ENCODE data around the gene TRPV3. TPM values are rescaled to one million over a fixed set of nuclear protein-coding genes. Genes with fewer than 3 reads are reported as not detected.

Gene TRPV3
- total and polyA plus RNA-seq, 2 of the 8 experiments (the other 6 are each of a cell fraction or from before 2014, with no cell fraction given) = 0.56 to 1.0 TPM

DNA sequence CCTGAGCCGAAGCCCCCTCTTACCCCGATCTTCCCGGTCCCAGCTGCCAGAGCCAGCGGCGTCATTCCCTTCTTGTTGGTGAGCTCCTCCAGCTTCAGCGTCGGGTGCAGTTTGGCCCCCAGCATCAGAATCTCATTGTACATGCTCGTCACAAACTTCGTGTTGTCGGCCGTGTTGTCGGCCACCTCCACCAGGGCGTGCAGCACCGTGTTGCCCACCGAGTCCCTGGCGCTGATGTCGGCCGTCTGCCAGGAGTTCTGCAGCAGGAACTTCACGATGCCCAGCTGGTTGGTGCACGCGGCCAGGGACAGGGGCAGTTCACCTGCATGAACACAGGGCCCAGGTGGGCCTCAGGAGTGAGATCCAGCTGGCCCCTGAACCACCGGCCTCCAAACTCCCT is 32.2 kb upstream of the TRPV3 start:
- H2BK20ac ChIP-seq (ENCODE audit: low read length) = no peak overlapping the region

More for the DNA sequence above, 32.2 kb upstream of the TRPV3 start:
- no peak overlapping the region for H3K23ac ChIP-seq (ENCODE audit: insufficient read length)
- DNase-seq (ENCODE audit: low read depth in 1 of 2, low spot score in 2 of 2) (no peak), FAIRE-seq (no peak)
- no peak overlapping the region for H3K56ac ChIP-seq (replicated peaks; ENCODE audit: insufficient read length, low read depth, low read length)
- H3K4me3 ChIP-seq (ENCODE audit: extremely low read depth in 1 of 4, insufficient read depth in 2 of 4, low read depth in 3 of 4, low read length in 4 of 4) = no peak overlapping the region
- no peaks in the 10 kb centered on the region for H3K9me3 ChIP-seq (ENCODE audit: insufficient read depth in 2 of 2, low read depth in 1 of 2, low read length in 1 of 2)
- no peak overlapping the region for H3K4me2 ChIP-seq (ENCODE audit: insufficient read depth in 1 of 2, low read depth in 2 of 2, low read length in 2 of 2)
- ChIA-PET POLR2A (ENCODE audit: partially characterized antibody) (no interaction called here), CTCF (ENCODE audit: partially characterized antibody) (interaction anchor here (0.8 to 1.1 kb wide), 3 partner anchors 13 to 46 kb away, joined by 3 to 5 read pairs (median 3); partner anchors contain the start of genes CTNS and SHPK)
- no peaks in the 10 kb centered on the region for H3K79me2 ChIP-seq (ENCODE audit: control insufficient read depth in 1 of 2, insufficient read depth in 2 of 2, low read length in 2 of 2)
- no peaks in the 10 kb centered on the region for H4K20me1 ChIP-seq (replicated peaks in 1 of 2; ENCODE audit: control insufficient read depth in 1 of 2, insufficient read depth in 2 of 2, low read length in 2 of 2)
- no peak overlapping the region for H3K9ac ChIP-seq (replicated peaks in 1 of 4; ENCODE audit: extremely low read depth in 1 of 4, low read depth in 3 of 4, low read length in 3 of 4)
- no peak overlapping the region for H4K8ac ChIP-seq (ENCODE audit: extremely low read depth, insufficient read depth, low read length)
- no peak for TF ChIP-seq SRF (IDR thresholded peaks at IDR 0.05; ENCODE audit: low read depth, low read length)
- no peak for TF ChIP-seq TBP (IDR thresholded peaks at IDR 0.05; ENCODE audit: low read depth, low read length)
- TF ChIP-seq JUN (IDR thresholded peaks at IDR 0.05; ENCODE audit: low read depth, low read length) = no peak
- TF ChIP-seq HDAC2 (IDR thresholded peaks at IDR 0.05; ENCODE audit: borderline replicate concordance in 1 of 2, low read depth in 2 of 2, low read length in 2 of 2) = no peak
- TF ChIP-seq BRCA1 (IDR thresholded peaks at IDR 0.05; ENCODE audit: low read depth, low read length) = no peak
- no peak for TF ChIP-seq RXRA (IDR thresholded peaks at IDR 0.05; ENCODE audit: insufficient read depth, low read depth, low read length)
- TF ChIP-seq EZH2 (IDR thresholded peaks at IDR 0.05; ENCODE audit: low read depth, low read length, severe bottlenecking) = no peak
- TF ChIP-seq RAD21 (IDR thresholded peaks at IDR 0.05 in 1 of 2, conservative IDR thresholded peaks at IDR 0.05 in 1 of 2; ENCODE audit: low read depth in 2 of 2, low read length in 2 of 2) = no peak
- H3K14ac ChIP-seq (ENCODE audit: insufficient read length) = no peak overlapping the region
- H3K23me2 ChIP-seq (ENCODE audit: low read depth, low read length) = no peaks in the 10 kb centered on the region
- no peaks in the 10 kb centered on the region; a peak in 1 of 7 replicates for H3K4me1 ChIP-seq (replicated peaks in 1 of 4; ENCODE audit: control insufficient read depth in 3 of 4, insufficient read depth in 4 of 4, low read length in 3 of 4)
- H3K27ac ChIP-seq (ENCODE audit: low read depth, low read length) = no peak overlapping the region
- WGBS, 2 experiments (ENCODE audit: extremely low coverage in 1 of 2, insufficient coverage in 1 of 2, insufficient read length in 1 of 2, insufficient replicate concordance in 2 of 2, low coverage in 1 of 2, low lambda C conversion rate in 2 of 2, missing lambda C conversion rate in 1 of 2) = 97% methylated on average over 22 of the region's 22 CpGs; no CpG with 5 or more reads in 1 of the 2 experiments
- H3K79me1 ChIP-seq (ENCODE audit: low read depth, low read length) = no peaks in the 10 kb centered on the region
- no peak overlapping the region for H4K5ac ChIP-seq (ENCODE audit: insufficient read length, low read depth, low read length)
- H4K91ac ChIP-seq (replicated peaks; ENCODE audit: insufficient read length, low read length) = no peak overlapping the region
- H2AK5ac ChIP-seq (ENCODE audit: low read depth, low read length) = no peak overlapping the region
- no peak overlapping the region for H2BK12ac ChIP-seq (ENCODE audit: low read depth, low read length)
- no peak overlapping the region for H2BK120ac ChIP-seq (replicated peaks; ENCODE audit: low read depth, low read length)
- no peaks in the 10 kb centered on the region for H3K27me3 ChIP-seq (replicated peaks in 1 of 4; ENCODE audit: control insufficient read depth in 3 of 4, extremely low read depth in 1 of 4, insufficient read depth in 3 of 4, low read length in 3 of 4)
- H3K18ac ChIP-seq (ENCODE audit: extremely low read depth, low read length) = no peak overlapping the region
- peaks cover 0 to 3% (median 3%) of the 10 kb centered on the region in 4 experiments; a peak in 4 of 8 replicates for H3K36me3 ChIP-seq (ENCODE audit: control insufficient read depth in 2 of 4, insufficient read depth in 4 of 4, low read length in 3 of 4)
- H2BK15ac ChIP-seq (ENCODE audit: low read length) = no peak overlapping the region
- no peak overlapping the region for H2BK5ac ChIP-seq (ENCODE audit: low read depth, low read length)
- no peak overlapping the region for H3K4ac ChIP-seq (replicated peaks; ENCODE audit: insufficient read length, low read depth, low read length)
- H2AFZ ChIP-seq (ENCODE audit: low read length) = no peak overlapping the region

All from H1 (cell line).